Uterus (tissue), 2 donors: ENCODE measurements around the gene CNMD.

Experiments used
- CTCF ChIP-seq, 4 experiments: fragments of 200-600 bp in 2 of 4; fragments of 450-650 bp in 2 of 4; sonication (generic) in 2 of 4; IDR thresholded peaks; one replicate each; pipeline ENCODE4 v1.5.1; 2016 to 2019; ENCODE audit warnings: antibody characterized with exemption in 4 of 4, mild to moderate bottlenecking in 2 of 4, moderate library complexity in 1 of 4
- POLR2A ChIP-seq, 2 donors: fragments of 450-650 bp; IDR thresholded peaks; one replicate each; pipeline ENCODE4 v1.6.1; 2016; ENCODE audit warnings: antibody characterized with exemption in 2 of 2, mild to moderate bottlenecking in 1 of 2, moderate library complexity in 1 of 2

GRCh38 chr13:52686376-52686775 lies 53.2 kb downstream of the CNMD start:
- TF ChIP-seq CTCF (IDR thresholded peaks at IDR 0.05) (no peak), POLR2A (IDR thresholded peaks at IDR 0.05) (no peak)
